ENCODE data around the gene KLC1.

The KLC1 gene

GRCh38 chr14:103633391-103633790, 4.4 kb downstream of the KLC1 start:
- no peak for TF ChIP-seq CTCF (IDR thresholded peaks at IDR 0.05; ENCODE audit: borderline replicate concordance, insufficient read depth, low read depth, low read length)
- H3K4me3 ChIP-seq (ENCODE audit: low read depth, low read length) = no peak overlapping the region

DNA sequence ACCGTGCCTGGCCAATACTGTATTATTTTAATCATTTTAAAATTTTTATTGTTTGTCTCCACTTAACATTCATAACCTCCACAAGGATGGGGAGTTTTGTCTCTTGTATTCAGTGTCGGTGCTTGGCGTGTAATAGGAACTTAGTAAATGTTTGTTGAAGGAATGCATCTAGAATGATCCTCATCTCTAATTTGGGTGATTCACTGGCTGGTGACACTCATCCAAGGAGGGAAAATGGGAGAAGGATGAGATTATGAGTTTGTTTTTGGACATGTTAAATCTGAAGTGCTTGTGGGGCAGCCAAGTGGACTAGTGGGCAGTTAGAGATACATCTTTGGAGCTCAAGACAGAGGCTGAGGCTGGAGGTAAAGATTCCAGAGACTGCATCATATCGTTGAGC, 5.1 kb downstream of the KLC1 start:
- no peak for TF ChIP-seq CTCF (IDR thresholded peaks at IDR 0.05; ENCODE audit: borderline replicate concordance, insufficient read depth, low read depth, low read length)
- no peak overlapping the region for H3K4me3 ChIP-seq (ENCODE audit: low read depth, low read length)

- H3K4me3 ChIP-seq (ENCODE audit: low read depth, low read length) = no peak overlapping the region
- TF ChIP-seq CTCF (IDR thresholded peaks at IDR 0.05; ENCODE audit: borderline replicate concordance, insufficient read depth, low read depth, low read length) = no peak
Measured at GRCh38 chr14:103638594-103638993, 9.6 kb downstream of the KLC1 start.

- TF ChIP-seq CTCF (IDR thresholded peaks at IDR 0.05; ENCODE audit: borderline replicate concordance, insufficient read depth, low read depth, low read length) = no peak
- no peak overlapping the region for H3K4me3 ChIP-seq (ENCODE audit: low read depth, low read length)
Measured at GRCh38 chr14:103641161-103641560, 12.2 kb downstream of the KLC1 start.

GRCh38 chr14:103646189-103646588, 17.2 kb downstream of the KLC1 start:
- no peak overlapping the region for H3K4me3 ChIP-seq (ENCODE audit: low read depth, low read length)
- no peak for TF ChIP-seq CTCF (IDR thresholded peaks at IDR 0.05; ENCODE audit: borderline replicate concordance, insufficient read depth, low read depth, low read length)

GRCh38 chr14:103649001-103649400, 20.0 kb downstream of the KLC1 start:
- TF ChIP-seq CTCF (IDR thresholded peaks at IDR 0.05; ENCODE audit: borderline replicate concordance, insufficient read depth, low read depth, low read length) = no peak
- H3K4me3 ChIP-seq (ENCODE audit: low read depth, low read length) = no peak overlapping the region

DNA sequence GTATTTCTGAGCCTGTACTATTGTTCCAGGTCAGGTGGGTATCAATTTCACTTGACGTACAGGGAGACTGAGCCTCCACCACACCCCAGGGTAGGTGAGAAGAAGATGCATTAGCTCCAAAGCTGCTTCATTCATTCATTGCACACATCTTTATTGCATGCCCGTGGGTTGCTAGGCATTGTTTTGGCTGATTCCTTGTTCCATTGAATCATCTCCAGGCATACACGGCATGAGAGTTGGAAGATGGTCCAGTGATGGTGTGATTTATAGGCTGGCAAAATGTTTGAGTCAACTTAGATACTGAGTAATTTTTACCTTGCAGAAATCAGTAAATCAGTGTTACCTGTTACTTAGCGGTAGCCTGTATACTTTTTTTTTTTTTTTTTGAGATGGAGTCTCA, 21.2 kb downstream of the KLC1 start:
- H3K4me3 ChIP-seq (ENCODE audit: low read depth, low read length) = no peak overlapping the region
- no peak for TF ChIP-seq CTCF (IDR thresholded peaks at IDR 0.05; ENCODE audit: borderline replicate concordance, insufficient read depth, low read depth, low read length)

All from GM12875 (cell line).